OCI-LY7 (cell line): ENCODE results near the gene AADACL3.

ENCODE experiments used
- CTCF ChIP-seq: fragments of 200-600 bp; sonication (generic); conservative IDR thresholded peaks from 2 replicates; pipeline ENCODE4 v1.5.1; 2014; ENCODE audit warnings: mild to moderate bottlenecking, antibody characterized with exemption, low read length, moderate library complexity, mixed read lengths
- EZH2phosphoT487 ChIP-seq: fragments of 200-600 bp; sonication (generic); IDR thresholded peaks from 2 replicates; pipeline ENCODE4 v1.6.1; 2018; ENCODE audit warnings: low read depth, borderline replicate concordance, mild to moderate bottlenecking, mixed run types, antibody characterized with exemption, low read length, moderate library complexity, mixed read lengths

GRCh38 chr1:12674358-12674757 is 41.6 kb upstream of the AADACL3 start:
- TF ChIP-seq CTCF, result no peak
- TF ChIP-seq EZH2phosphoT487, result no peak
